Peyer's patch (tissue), 4 donors: Measurements from ENCODE around the gene MCUR1.

Experiments used
- CTCF ChIP-seq, 6 experiments: fragments of 450-650 bp in 4 of 6; fragments of 200-600 bp in 2 of 6; sonication (generic) in 1 of 6; IDR thresholded peaks; one replicate each; pipeline ENCODE4 v1.5.1; 2017 to 2019; ENCODE audit warnings: antibody characterized with exemption in 6 of 6, mild to moderate bottlenecking in 3 of 6, moderate library complexity in 1 of 6
- POLR2A ChIP-seq, 2 donors: fragments of 450-650 bp; IDR thresholded peaks; one replicate each; pipeline ENCODE4 v1.5.1; 2017; ENCODE audit warnings: antibody characterized with exemption in 2 of 2, mild to moderate bottlenecking in 2 of 2, moderate library complexity in 2 of 2

- TF ChIP-seq POLR2A (IDR thresholded peaks at IDR 0.05) (no peak), CTCF (IDR thresholded peaks at IDR 0.05) (no peak)
These were observed 48.1 kb downstream of the MCUR1 start for GRCh38 chr6:13766201-13766634.
